GM19035 (cell line): ENCODE measurements around the gene TOM1.
A peak's percentile ranks its signal among the peaks of the same experiment; 100 is the strongest.

Source experiments
- ATAC-seq: cut with Tn5 transposase; IDR thresholded peaks from one replicate; pipeline ENCODE4 v1.9.1; 2021; ENCODE audit not compliant: unreplicated experiment

TOM1 gene

DNA sequence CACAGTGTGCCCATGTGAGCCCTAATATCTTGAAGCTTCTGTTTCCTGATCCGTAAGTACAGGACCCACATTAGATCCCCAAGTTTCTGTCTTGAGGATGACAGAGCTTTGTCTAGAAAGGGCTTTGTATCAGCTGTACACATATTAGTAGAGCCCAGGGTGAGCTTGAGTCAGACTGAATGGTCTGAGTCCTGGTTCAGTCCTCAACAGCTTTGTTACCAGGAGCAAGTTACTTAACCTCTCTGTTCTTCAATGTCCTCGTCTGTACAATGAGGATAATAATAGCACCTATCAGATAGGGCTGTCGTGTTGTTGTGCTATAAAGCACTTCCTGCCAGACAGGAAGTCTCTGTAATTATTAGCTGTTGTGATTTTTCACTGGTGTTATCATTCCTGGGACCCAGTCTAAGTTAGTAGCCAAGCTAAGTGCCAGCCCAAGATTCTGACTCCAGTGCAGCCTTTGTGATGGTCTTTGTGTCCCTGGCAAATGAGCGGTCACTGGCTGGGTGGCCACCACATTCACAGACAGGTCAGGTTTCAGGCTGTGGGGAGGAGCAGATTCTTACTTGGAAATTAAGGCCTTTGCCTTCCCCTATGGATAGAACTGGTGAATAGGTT is 6.8 kb downstream of the TOM1 start:
- ATAC-seq: no peak

DNA sequence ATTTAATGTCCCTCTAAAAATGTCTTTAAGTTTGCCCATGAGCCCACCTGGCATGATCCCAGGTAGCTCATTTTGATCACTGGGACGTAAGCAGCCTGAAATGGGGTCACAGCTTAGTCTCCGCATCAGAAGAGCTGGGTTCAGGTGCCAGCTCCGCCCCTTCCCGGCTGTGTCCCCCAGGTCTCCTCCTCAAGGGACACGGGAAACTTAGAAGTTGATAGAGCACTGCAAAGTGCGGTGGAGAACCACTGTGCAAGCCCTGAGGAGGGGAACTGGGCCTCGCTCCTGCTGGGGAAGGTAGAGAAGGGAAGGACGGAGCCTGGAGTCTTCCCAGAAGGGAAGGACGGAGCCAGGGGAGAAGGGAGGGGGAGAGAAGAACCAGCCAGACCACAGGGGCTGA is 7.7 kb downstream of the TOM1 start:
- ATAC-seq: no peak

DNA sequence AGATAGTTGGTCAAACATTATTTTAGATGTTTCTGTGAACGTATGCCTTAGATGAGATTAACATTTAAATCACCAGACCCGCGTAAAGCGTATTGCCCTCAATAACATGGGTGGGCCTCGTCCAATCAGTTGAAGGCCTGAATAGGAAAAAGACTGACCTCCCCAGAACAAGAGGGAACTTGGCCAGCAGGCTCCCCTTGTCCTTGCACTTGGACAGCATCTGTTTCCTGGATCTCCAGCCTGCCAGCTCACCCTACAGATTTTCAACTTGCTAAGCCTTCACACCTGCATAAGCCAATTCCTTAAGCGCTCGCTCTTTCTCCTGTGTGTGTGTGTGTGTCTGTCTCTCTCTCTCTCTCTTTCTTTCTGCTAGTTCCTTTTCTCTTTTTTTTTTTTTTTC is 8.2 kb downstream of the TOM1 start:
- ATAC-seq: no peak

GRCh38 chr22:35308480-35309021 is 8.9 kb downstream of the TOM1 start:
- ATAC-seq: peak; percentile 36

GRCh38 chr22:35310556-35311550 is 11.2 kb downstream of the TOM1 start:
- no peak for ATAC-seq

GRCh38 chr22:35311551-35311999 is 11.9 kb downstream of the TOM1 start:
- no peak for ATAC-seq

- ATAC-seq: no peak
Measured at GRCh38 chr22:35312198-35313059, 12.7 kb downstream of the TOM1 start.

DNA sequence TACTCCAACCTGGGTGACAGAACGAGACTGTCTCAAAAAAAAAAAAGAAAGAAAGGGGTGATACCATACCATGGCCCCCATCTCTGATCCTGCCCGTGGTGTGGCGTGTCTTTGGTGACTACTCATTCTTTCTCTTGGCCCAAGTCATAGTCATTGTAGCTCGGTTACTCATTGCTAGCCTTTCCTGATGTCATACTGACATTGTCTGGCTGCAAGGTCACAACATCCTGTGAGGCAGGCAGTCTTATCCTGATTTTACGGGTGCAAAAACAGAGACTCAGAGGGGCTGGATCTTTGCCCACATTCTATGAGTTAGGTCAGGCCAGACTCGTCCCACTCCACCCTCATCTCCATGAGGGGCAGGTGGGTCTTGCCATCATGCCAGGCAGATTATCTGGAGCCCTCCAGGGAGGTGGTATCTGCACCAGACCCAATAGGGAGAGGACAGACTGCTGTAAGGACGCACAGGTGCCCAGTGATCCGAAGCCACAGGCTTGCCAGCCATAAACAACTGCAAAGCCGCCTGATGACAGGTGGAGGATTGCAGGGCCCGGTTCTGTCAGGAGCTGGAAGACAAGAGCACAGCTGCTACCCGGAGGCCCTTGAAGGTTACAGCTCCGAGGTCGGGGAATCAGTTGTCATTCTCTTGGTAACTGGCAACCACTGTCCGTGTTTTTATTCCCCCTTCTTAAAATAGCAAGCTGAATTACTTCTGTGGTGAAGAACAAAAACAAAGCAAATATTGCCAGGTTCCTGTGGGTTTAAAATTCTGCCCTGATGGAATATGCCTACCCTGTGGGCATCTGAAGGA is 13.8 kb downstream of the TOM1 start:
- ATAC-seq: no peak

DNA sequence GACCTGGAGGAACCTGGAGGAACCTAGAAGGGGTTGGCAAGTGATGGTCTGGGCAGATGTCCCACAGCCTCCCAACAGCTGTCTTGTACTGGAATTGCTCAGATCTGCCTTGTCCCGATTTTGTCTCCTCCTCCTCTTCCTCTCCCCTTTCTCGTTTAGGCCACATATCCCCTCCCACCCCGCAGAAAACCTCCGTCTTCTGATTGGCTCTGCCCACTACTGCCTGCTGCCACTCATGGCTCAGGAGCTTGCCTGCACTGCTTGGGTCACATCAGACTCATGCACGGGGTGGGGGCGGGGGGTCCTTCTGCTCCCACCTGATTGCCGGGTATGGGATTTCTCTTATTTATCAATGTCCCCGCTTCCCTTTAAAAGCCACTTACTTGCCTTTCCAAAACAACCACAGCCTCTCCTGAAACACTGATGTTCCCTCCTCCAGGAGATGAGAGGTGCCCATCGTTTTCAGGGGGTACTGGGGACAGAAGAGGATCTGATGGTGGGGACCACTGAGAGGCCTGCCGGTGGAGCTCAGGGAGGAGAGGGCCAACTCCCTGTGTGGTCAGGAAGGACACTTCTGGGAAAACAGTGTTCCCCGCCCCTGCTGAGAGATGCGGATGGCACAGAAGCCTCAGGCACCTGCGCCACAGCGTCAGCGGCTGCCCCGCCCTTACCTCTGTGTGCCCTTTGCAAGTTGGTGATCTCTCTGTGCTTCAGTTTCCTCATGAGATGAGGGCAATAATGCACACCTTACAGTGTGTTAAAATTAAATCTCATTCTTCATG is 14.7 kb downstream of the TOM1 start:
- ATAC-seq: no peak

- ATAC-seq: no peak
Measured at GRCh38 chr22:35315141-35315854, 15.6 kb downstream of the TOM1 start.

DNA sequence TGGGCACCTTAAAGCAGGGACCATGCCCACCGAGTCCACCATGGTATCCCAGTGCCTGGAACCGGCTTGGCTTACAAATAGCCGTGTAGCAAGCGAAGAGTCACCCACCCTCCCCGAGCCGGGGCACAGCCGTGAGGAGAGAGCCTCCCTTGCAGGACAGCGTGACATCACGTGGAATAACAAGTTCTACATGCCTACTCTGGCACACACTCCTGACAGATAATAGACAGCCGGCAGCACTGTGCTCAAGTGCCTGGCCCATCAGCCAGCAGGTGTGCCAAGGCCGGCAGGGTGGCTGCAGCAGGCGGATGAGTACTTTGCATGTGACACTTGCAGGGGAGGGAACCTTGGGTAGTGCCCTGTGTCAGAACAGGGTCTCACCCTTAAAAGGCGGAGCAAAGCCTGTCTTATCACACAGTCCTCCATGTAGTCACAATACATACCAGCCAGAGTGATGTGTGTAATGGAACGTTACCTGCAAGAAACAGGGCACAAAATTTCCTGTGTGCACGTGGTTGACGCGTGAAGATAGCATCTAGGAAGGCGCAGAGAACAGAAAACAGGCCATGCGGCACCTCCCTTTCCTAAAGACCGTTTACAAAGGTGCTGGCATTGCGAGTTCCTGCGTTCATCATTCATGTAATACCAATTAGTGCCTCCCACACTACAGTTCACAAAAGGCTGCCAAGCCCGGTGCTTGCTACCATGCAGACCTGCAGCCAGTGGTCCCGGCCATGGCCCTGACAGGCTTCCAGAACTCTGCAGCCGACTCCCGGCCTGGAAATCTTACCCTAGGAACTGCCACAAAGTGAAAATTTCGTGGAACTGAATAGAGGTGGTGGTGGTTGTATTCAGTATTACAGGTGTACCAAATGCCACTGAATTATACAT is 16.4 kb downstream of the TOM1 start:
- no peak for ATAC-seq

GRCh38 chr22:35316751-35317150 is 17.1 kb downstream of the TOM1 start:
- ATAC-seq: no peak

DNA sequence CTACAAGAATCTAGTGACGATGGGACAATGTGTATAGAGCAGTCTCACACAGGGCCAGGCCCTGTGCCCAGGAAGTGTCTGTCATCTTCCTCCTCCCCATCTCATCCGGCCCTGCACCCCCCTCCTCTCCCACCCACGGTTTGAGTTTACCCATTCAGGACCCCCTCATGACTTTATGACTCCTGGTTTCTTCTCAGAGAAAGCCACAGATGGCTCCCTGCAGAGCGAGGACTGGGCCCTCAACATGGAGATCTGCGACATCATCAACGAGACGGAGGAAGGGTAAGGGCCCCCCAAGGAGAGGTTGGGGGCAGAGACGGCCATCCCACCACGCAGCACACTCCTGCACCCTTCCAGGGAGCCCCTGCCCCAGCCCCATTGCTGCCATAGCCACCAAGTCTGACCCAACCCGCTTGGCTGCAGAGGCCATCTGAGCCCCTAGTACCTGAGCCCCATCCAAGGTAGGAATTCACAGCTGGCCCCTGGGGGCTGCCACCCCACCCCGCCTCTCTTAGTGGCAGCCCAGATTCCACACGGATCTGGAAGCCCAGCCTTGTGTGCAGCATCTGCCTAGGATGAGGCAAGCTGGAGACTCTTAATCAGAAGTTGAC is 18.1 kb downstream of the TOM1 start:
- no peak for ATAC-seq

DNA sequence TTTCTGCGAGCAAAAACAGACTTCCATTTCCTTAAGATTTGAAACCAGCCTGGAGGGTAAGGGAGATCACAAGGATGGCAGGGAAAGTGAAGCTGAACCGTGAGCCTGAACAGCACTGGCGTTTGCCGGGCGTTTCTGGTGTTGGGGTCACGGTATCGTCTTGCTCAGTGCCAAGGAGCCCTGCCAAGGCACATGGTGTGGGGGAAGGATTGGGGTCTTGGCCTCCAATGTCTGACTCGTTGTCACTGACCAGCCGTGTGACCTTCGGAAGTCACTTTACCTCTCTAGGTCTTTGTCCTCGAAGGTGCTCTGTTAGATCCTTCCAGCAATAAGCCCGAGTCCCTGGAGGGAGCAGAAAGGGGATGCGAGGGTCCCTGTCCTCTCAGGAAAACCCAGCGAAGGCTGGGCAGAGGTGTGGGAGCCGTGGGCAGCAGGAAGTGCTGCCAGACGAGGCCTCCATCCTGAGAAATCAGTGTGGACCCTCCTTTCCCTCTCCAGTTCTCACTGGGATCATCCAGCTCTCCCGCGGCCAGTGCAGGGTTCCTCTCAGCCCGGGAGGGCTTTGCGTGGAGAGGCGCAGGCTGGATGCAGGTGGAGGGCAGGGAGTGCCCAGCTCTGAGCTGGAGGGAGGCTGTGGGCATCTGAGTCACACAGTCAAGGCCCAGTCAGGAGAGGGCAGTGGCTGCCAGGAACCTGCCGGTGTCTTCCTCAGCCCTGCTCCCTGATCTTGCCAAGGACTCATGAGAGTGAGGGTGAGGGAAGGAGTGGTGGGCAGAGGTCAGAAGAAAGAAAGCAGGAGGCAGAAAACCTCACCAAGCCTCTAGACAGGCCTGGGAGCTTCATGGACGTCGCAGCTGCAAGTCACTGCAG is 18.9 kb downstream of the TOM1 start:
- ATAC-seq: no peak

GRCh38 chr22:35319244-35319985 is 19.7 kb downstream of the TOM1 start:
- no peak for ATAC-seq

DNA sequence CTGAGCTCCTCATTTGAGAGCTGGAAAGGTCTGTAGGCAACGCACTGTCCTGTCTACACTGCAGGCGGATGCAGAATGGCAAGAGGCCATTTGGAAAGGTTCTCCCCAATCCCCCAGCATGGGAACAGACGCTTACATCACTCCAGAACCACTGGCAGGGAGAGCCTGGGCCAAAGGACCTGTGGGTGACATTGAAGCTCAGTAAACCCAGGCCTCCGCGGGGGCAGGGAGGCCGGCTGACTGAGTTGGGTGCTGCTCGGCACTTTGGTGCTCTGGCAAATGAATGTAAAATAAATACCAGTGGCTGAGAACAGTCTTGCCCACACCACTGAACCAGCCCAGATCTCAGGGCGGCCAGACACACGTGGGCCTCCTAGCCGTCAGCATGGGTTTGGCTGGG is 22.4 kb downstream of the TOM1 start:
- no peak for ATAC-seq
